CD4-positive, alpha-beta T cell (primary cell): ENCODE measurements around the gene PIEZO1. TPM values are rescaled to one million over a fixed set of nuclear protein-coding genes. Genes with fewer than 3 reads are reported as not detected.

ENCODE experiments used
- ATAC-seq: fragments of 200-7000 bp; cut with Tn5 transposase; one replicate; pipeline ENCODE4 v1.10.0; 2022; ENCODE audit warnings: mild to moderate bottlenecking; ENCODE audit not compliant: poor library complexity
- CTCF ChIA-PET: fragments of 350-600 bp; sonication (Branson Sonifier 250); formaldehyde crosslinking; loops from one replicate; lab custom pipeline; 2021; ENCODE audit warnings: antibody characterized with exemption, inconsistent platforms; lab: Charles Lee
- POLR2A ChIA-PET: fragments of 350-600 bp; sonication (Branson Sonifier 250); formaldehyde crosslinking; loops from one replicate; lab custom pipeline; 2021; ENCODE audit warnings: antibody characterized with exemption, inconsistent platforms; lab: Charles Lee
- DNase-seq, 14 experiments: peaks; one replicate each; pipeline ENCODE4 v3.0.0-alpha.2; 2013 to 2020; ENCODE audit warnings: mixed read lengths in 2 of 14
- H3K27ac ChIP-seq, 2 donors: one replicate each; pipeline versions ENCODE4 v1.5.1 to v1.7.0; 2013; ENCODE audit warnings: low read length in 2 of 2, low read depth in 1 of 2, mild to moderate bottlenecking in 1 of 2
- H3K27me3 ChIP-seq, 2 experiments: 1 replicate in 1 of 2; 2 replicates in 1 of 2; pipeline versions ENCODE4 v1.6.1 to v1.7.0; 2013; ENCODE audit warnings: low read length in 2 of 2, control low read depth in 1 of 2, mild to moderate bottlenecking in 1 of 2, moderate library complexity in 1 of 2; ENCODE audit not compliant: insufficient read depth in 2 of 2, control insufficient read depth in 1 of 2
- H3K36me3 ChIP-seq: one replicate; pipeline ENCODE4 v1.6.1; 2013; ENCODE audit warnings: low read length, control low read depth; ENCODE audit not compliant: insufficient read depth
- H3K4me1 ChIP-seq: one replicate; pipeline ENCODE4 v1.6.1; 2013; ENCODE audit warnings: low read length, control low read depth; ENCODE audit not compliant: insufficient read depth
- H3K4me3 ChIP-seq: one replicate; pipeline ENCODE4 v1.5.1; 2013; ENCODE audit warnings: mild to moderate bottlenecking, low read length, moderate library complexity
- H3K9me3 ChIP-seq, 2 experiments: 1 replicate in 1 of 2; 2 replicates in 1 of 2; pipeline versions ENCODE4 v1.6.1 to v1.7.0; 2013; ENCODE audit warnings: low read length in 2 of 2, mild to moderate bottlenecking in 2 of 2, control low read depth in 1 of 2, moderate library complexity in 1 of 2; ENCODE audit not compliant: control insufficient read depth in 1 of 2, insufficient read depth in 1 of 2
- H3K27ac Mint-ChIP-seq: one replicate; pipeline ENCODE4 v1.8.0; 2020; ENCODE audit warnings: mixed read lengths
- H3K27me3 Mint-ChIP-seq: one replicate; pipeline ENCODE4 v1.8.0; 2021; ENCODE audit warnings: mixed read lengths
- H3K36me3 Mint-ChIP-seq: one replicate; pipeline ENCODE4 v1.8.0; 2021; ENCODE audit warnings: low read depth, mixed read lengths
- H3K4me1 Mint-ChIP-seq: one replicate; pipeline ENCODE4 v1.8.0; 2021; ENCODE audit warnings: low read depth, mixed read lengths
- H3K4me3 Mint-ChIP-seq: one replicate; pipeline ENCODE4 v1.8.0; 2020; ENCODE audit warnings: mild to moderate bottlenecking, mixed read lengths
- H3K9me3 Mint-ChIP-seq: one replicate; pipeline ENCODE4 v1.8.0; 2020; ENCODE audit warnings: mixed read lengths
- intact Hi-C, 2 experiments: fragments of 100-400 bp; cut with DNase I in 1 of 2; cut with micrococcal nuclease in 1 of 2; formaldehyde crosslinking; loops; one replicate each; pipeline versions ENCODE4 v1.15.1 to v1.9.0; 2023 to 2025; cut with DNase I, micrococcal nuclease
- total RNA-seq, 174 experiments: library from RNA in 2 of 174; stranded (reverse) in 2 of 174; gene quantifications; one replicate each; pipeline ENCODE4 v1.2.3 and lab custom pipeline; 2021 to 2026
- TF ChIP-seq, protein P1 (sequence below): fragments of 200-600 bp; IDR thresholded peaks from one replicate; pipeline ENCODE4 v1.8.0; 2022; ENCODE audit warnings: antibody characterized with exemption, mild to moderate bottlenecking

PIEZO1 gene
- total RNA-seq, 2 experiments from 2014 or later = 142 to 146 TPM

DNA sequence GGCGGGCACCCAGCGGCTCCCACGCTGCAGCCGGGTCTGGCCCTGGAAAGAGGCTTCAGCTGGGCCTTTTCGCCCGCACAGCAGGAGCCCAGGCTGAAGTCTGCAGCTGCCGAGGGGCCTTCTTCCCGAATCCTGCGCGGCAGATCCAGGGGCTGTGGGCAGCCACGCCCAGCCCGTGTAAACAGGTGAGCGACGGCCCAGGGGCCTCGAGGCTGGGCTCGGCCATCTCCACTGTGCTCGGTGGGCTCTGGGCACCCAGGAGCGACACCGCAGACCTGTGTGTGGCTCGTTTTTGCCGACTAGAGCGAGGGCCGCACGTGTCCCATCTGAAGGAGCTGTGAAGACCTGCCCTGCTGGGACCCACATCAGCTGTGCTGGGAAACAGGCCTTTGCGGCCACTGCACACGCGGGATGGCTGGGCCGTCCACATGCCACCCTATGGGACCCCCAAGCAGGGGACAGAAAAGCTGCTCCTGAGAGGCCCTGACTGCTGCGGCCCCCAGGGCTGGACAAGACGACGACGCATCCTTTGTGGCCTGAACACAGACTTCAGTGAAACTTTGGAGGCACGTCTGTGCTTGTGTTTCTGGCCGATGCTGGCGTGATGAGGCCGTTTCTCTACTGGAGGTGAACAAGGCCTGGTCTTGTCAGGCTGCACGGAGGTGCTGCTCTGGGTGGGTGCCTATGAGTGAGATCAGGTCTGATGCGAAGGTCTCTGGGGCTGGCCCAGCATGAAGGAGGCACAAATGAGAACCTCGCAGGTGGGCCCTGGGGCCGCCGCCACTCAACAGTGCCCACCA lies 31.9 kb upstream of the PIEZO1 start:
- Histone ChIP-seq H3K27me3 (no peaks in the 10 kb centered on the region), H3K27ac (no peak overlapping the region), H3K9me3 (no peaks in the 10 kb centered on the region), H3K4me3 (no peak overlapping the region), H3K4me1 (peaks cover 10% of the 10 kb centered on the region), H3K36me3 (peaks cover 10% of the 10 kb centered on the region)
- no peaks in the 10 kb centered on the region for H3K27me3 Mint-ChIP-seq
- POLR2A ChIA-PET = interaction anchor here (1.4 kb wide), 1 partner anchor 40 kb away, joined by 4 read pairs; the partner anchor contains the start of genes GALNS and TRAPPC2L
- ATAC-seq (no peak), DNase-seq (no peak)
- H3K9me3 Mint-ChIP-seq = no peaks in the 10 kb centered on the region
- TF ChIP-seq, protein P1, sequence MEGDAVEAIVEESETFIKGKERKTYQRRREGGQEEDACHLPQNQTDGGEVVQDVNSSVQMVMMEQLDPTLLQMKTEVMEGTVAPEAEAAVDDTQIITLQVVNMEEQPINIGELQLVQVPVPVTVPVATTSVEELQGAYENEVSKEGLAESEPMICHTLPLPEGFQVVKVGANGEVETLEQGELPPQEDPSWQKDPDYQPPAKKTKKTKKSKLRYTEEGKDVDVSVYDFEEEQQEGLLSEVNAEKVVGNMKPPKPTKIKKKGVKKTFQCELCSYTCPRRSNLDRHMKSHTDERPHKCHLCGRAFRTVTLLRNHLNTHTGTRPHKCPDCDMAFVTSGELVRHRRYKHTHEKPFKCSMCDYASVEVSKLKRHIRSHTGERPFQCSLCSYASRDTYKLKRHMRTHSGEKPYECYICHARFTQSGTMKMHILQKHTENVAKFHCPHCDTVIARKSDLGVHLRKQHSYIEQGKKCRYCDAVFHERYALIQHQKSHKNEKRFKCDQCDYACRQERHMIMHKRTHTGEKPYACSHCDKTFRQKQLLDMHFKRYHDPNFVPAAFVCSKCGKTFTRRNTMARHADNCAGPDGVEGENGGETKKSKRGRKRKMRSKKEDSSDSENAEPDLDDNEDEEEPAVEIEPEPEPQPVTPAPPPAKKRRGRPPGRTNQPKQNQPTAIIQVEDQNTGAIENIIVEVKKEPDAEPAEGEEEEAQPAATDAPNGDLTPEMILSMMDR = no peak
- no peak overlapping the region for H3K4me3 Mint-ChIP-seq
- intact Hi-C loops = loop anchor here in 1 of 2 experiments (1.0 to 5.0 kb wide), 2 partner anchors 125 to 399 kb away; no protein-coding TSS in a partner anchor
- CTCF ChIA-PET = no interaction called here
- peaks cover 2% of the 10 kb centered on the region for H3K4me1 Mint-ChIP-seq
- no peak overlapping the region for H3K27ac Mint-ChIP-seq
- H3K36me3 Mint-ChIP-seq = peaks cover 2% of the 10 kb centered on the region

DNA sequence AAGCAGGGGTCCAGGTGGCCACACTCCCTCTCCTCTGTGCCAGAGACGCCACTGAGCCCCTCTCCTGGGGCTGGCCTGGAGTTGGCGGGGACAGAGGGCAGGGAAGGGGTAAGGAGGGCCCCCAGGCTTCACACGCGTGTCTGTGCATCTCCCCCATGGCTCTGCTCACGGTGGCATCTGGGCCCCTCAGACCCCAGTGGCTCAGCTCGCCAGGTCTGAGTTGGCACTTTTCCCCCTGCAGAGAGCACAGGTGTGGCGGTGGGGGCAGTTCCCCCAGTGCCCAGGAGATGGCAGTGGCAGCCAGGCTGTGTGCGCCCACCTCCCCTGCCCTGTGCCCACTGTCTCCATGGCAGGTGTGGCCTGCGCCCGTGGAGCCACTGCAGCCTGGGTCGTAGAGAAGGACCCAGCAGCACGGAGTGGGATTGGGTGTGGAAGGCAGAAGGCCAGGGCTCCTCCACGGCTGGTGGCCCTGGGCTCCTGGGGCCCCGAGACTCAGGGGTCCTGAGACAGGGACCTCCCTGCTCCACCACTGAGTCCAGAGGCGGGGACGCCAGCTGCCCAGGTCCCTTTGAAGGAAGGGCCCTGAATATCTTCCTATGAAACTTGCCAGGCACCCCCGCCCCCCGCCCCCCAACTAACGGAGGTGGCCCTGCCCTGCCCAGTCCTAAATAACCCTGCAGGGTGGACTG lies 31.0 kb upstream of the PIEZO1 start:
- ATAC-seq = peak; percentile 19
- H3K27ac Mint-ChIP-seq = no peak overlapping the region
- H3K4me1 ChIP-seq = peaks cover 12% of the 10 kb centered on the region
- peak in 12 of 14 experiments; percentile 29 to 74 (median 50) for DNase-seq
- H3K9me3 ChIP-seq = no peaks in the 10 kb centered on the region
- no peaks in the 10 kb centered on the region for H3K9me3 Mint-ChIP-seq
- CTCF ChIA-PET = interaction anchor here (0.6 kb wide), 1 partner anchor 11 kb away, joined by 3 read pairs; no protein-coding TSS in a partner anchor
- POLR2A ChIA-PET = no interaction called here
- TF ChIP-seq, protein P1 = peak; percentile 63
- H3K27me3 ChIP-seq = no peaks in the 10 kb centered on the region
- H3K27ac ChIP-seq = no peak overlapping the region
- H3K4me3 ChIP-seq = no peak overlapping the region
- H3K27me3 Mint-ChIP-seq = no peaks in the 10 kb centered on the region
- no peak overlapping the region for H3K4me3 Mint-ChIP-seq
- H3K36me3 Mint-ChIP-seq = peaks cover 4% of the 10 kb centered on the region
- H3K36me3 ChIP-seq = peaks cover 3% of the 10 kb centered on the region
- intact Hi-C loops = loop anchor here in 1 of 2 experiments (1.0 to 5.0 kb wide), 3 partner anchors 126 to 400 kb away; no protein-coding TSS in a partner anchor
- peaks cover 4% of the 10 kb centered on the region for H3K4me1 Mint-ChIP-seq

DNA sequence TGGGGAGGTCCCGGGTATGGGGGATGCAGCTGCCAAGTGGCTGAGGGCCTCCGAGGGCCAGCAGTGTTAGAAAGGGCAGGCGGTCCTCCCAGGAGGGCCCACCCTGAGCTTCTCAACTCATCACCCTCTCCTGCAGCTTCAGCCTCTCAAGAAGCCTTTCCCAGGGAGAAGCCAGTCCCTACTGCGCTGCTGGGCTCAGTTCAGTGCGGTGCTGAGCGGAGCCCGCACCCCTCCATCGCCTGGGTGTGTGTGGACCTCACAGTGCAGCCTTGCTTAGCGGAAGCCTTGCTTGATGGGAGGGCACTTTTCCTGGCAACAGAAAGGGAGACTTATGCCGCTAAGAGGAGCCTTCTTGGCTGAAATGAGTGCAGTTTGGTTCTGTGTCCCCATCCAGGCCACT lies 30.2 kb upstream of the PIEZO1 start:
- Histone ChIP-seq H3K9me3 (no peaks in the 10 kb centered on the region), H3K4me3 (no peak overlapping the region), H3K4me1 (peaks cover 20% of the 10 kb centered on the region), H3K36me3 (peaks cover 1% of the 10 kb centered on the region), H3K27me3 (no peaks in the 10 kb centered on the region), H3K27ac (no peak overlapping the region)
- Mint-ChIP-seq H3K9me3 (no peaks in the 10 kb centered on the region), H3K36me3 (peaks cover 4% of the 10 kb centered on the region), H3K4me3 (no peak overlapping the region), H3K27ac (no peak overlapping the region), H3K4me1 (peaks cover 4% of the 10 kb centered on the region), H3K27me3 (no peaks in the 10 kb centered on the region)
- DNase-seq = no peak
- CTCF ChIA-PET = interaction anchor here (0.6 kb wide), 1 partner anchor 10 kb away, joined by 3 read pairs; no protein-coding TSS in a partner anchor
- POLR2A ChIA-PET = no interaction called here
- TF ChIP-seq, protein P1 = no peak
- intact Hi-C loops = loop anchor here in 1 of 2 experiments (2.0 to 5.0 kb wide), 2 partner anchors 127 to 352 kb away; no protein-coding TSS in a partner anchor
- no peak for ATAC-seq
